ENCODE data around the gene LPCAT2.

DNA sequence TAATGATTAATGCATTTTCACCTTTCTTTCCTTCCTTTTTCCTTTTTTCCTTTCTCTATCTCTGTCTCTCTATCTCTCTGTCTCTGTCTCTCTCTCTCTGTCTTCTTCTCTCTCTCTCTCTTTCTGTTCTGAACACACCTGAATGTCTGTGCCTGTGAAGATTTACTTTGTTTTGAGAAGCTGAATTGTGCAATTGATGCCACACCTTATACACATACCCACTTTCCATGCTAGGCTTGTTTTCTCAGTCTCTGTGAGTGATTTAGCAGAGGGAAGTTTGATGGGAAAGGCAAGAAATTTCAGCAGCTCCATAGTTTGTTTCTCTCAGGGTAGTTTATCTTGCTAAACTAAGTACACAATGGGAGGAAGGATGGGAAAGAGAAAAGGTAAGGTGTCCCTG lies 48.3 kb downstream of the LPCAT2 start:
- TF ChIP-seq ELF4 (IDR thresholded peaks at IDR 0.05) (no peak), FOXM1 (IDR thresholded peaks at IDR 0.05; ENCODE audit: borderline replicate concordance) (no peak), TARDBP (IDR thresholded peaks at IDR 0.05) (no peak), SP1 (IDR thresholded peaks at IDR 0.05) (no peak), SUZ12 (IDR thresholded peaks at IDR 0.05) (no peak), FOXK2 (IDR thresholded peaks at IDR 0.05) (no peak)
- TF ChIP-seq, protein P1, sequence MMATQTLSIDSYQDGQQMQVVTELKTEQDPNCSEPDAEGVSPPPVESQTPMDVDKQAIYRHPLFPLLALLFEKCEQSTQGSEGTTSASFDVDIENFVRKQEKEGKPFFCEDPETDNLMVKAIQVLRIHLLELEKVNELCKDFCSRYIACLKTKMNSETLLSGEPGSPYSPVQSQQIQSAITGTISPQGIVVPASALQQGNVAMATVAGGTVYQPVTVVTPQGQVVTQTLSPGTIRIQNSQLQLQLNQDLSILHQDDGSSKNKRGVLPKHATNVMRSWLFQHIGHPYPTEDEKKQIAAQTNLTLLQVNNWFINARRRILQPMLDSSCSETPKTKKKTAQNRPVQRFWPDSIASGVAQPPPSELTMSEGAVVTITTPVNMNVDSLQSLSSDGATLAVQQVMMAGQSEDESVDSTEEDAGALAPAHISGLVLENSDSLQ (IDR thresholded peaks at IDR 0.05): no peak
